IgD-negative memory B cell (primary cell): Measurements from ENCODE around the gene ZNF662. TPM values are rescaled to one million over a fixed set of nuclear protein-coding genes. Genes with fewer than 3 reads are reported as not detected.

ENCODE experiments used
- H3K27ac Mint-ChIP-seq, 3 donors: one replicate each; pipeline ENCODE4 v1.8.0; 2020 to 2022; ENCODE audit warnings: mild to moderate bottlenecking in 3 of 3, mixed read lengths in 3 of 3, moderate library complexity in 1 of 3
- H3K27me3 Mint-ChIP-seq: one replicate; pipeline ENCODE4 v1.8.0; 2021; ENCODE audit warnings: mixed read lengths
- H3K36me3 Mint-ChIP-seq: one replicate; pipeline ENCODE4 v1.8.0; 2020; ENCODE audit warnings: mild to moderate bottlenecking, mixed read lengths
- H3K4me1 Mint-ChIP-seq, 3 donors: one replicate each; pipeline ENCODE4 v1.8.0; 2020 to 2022; ENCODE audit warnings: mixed read lengths in 3 of 3, mild to moderate bottlenecking in 1 of 3
- H3K4me3 Mint-ChIP-seq, 4 donors: one replicate each; pipeline ENCODE4 v1.8.0; 2020 to 2022; ENCODE audit warnings: mild to moderate bottlenecking in 4 of 4, mixed read lengths in 4 of 4, moderate library complexity in 3 of 4
- H3K9me3 Mint-ChIP-seq, 3 donors: one replicate each; pipeline ENCODE4 v1.8.0; 2020 to 2021; ENCODE audit warnings: mixed read lengths in 3 of 3, mild to moderate bottlenecking in 1 of 3
- polyA plus RNA-seq: library from polyadenylated mRNA; unstranded; fragments of 300-500 nt; fragmentation: Illumina TruSeq; gene quantifications from one replicate; pipeline ENCODE4 v1.2.3, GENCODE V29; 2021

ZNF662 gene
- not detected for polyA plus RNA-seq

DNA sequence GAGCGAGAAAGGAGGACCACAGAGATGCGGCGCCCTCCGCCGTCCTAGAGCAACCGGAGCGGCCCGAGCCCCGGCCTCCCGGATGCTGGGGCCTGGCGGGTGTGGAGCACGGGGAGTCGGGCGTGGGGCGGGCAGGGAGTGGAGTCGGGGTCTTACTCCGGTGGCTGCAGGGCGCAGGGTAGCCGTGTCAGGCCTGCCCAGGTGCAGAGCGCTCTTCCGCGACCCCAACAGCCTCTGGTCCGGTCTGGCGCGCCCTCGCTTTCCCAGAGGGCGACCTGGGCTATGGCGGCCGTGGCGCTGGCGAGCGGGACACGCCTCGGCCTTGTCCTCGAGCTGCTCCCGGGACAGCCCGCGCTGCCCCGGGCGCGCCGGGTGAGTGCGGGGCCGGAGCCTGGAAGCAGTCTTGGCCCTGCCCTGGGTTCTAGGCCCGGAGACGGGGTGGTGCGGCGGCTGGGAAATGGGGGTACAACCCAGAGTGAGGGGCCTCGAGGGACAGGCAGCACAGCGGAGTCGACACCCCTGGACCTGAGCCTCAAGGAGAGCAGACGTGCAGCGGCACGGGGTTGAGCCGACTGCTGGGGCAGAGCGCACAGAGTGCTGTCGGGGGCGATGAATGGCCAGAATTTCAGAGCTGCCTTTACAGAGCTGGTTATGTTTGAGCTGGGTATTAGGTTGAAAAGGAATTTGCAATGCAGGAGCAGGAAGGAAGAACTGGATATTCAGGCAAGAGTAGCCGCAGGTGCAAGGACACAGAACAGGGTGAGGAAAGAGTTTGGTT lies at the start of gene ZNF662:
Gene ZNF662 (plus strand): TSS at position 73 of the 778 bp plus-strand sequence. CDS start 1,973 bp downstream, outside the sequence.
- H3K27me3 Mint-ChIP-seq = peaks cover 33% of the 10 kb centered on the region

GRCh38 chr3:42856544-42856943 lies 49.4 kb upstream of the ZNF662 start:
- Mint-ChIP-seq H3K4me3 (peak overlapping the region in 1 of 4 donors; percentile 20), H3K27me3 (peaks cover 6% of the 10 kb centered on the region), H3K36me3 (peaks cover 3% of the 10 kb centered on the region), H3K9me3 (peaks cover 0 to 2% (median 0%) of the 10 kb centered on the region in 3 donors), H3K4me1 (peaks cover 4 to 10% (median 7%) of the 10 kb centered on the region in 3 donors), H3K27ac (no peak overlapping the region)

More for the DNA sequence above, at the start of gene ZNF662:
- Mint-ChIP-seq H3K4me1 (peaks cover 0 to 3% (median 0%) of the 10 kb centered on the region in 3 donors), H3K36me3 (peaks cover 7% of the 10 kb centered on the region), H3K4me3 (peak within 1 kb of the TSS in 2 of 4 donors; percentile 30), H3K9me3 (peaks cover 0 to 4% (median 1%) of the 10 kb centered on the region in 3 donors), H3K27ac (no peak within 1 kb of the TSS)

DNA sequence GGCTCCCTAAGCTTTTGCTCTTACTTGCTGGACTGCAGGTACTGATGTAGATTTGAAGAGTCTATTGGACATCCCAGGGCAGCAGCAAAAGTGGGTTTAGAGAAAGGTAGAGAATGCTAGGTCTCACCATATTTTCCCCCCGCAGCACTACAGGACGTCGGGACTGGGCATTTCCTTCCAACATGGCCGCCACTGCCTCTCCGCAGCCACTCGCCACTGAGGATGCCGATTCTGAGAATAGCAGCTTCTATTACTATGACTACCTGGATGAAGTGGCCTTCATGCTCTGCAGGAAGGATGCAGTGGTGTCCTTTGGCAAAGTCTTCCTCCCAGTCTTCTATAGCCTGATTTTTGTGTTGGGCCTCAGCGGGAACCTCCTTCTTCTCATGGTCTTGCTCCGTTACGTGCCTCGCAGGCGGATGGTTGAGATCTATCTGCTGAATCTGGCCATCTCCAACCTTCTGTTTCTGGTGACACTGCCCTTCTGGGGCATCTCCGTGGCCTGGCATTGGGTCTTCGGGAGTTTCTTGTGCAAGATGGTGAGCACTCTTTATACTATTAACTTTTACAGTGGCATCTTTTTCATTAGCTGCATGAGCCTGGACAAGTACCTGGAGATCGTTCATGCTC lies 41.5 kb upstream of the ZNF662 start:
- Mint-ChIP-seq H3K4me3 (no peak overlapping the region), H3K4me1 (no peaks in the 10 kb centered on the region), H3K9me3 (peaks cover 0 to 2% (median 0%) of the 10 kb centered on the region in 3 donors), H3K36me3 (peaks cover 2% of the 10 kb centered on the region), H3K27me3 (no peaks in the 10 kb centered on the region), H3K27ac (no peak overlapping the region)

- Mint-ChIP-seq H3K27ac (no peak overlapping the region), H3K4me3 (no peak overlapping the region), H3K9me3 (peaks cover 0 to 2% (median 0%) of the 10 kb centered on the region in 3 donors), H3K4me1 (no peaks in the 10 kb centered on the region), H3K27me3 (no peaks in the 10 kb centered on the region), H3K36me3 (peaks cover 2% of the 10 kb centered on the region)
Measured at GRCh38 chr3:42865256-42865655, 40.7 kb upstream of the ZNF662 start.

GRCh38 chr3:42867138-42867537 lies 38.8 kb upstream of the ZNF662 start:
- H3K27me3 Mint-ChIP-seq = peaks cover under 1% of the 10 kb centered on the region
- no peak overlapping the region for H3K27ac Mint-ChIP-seq
- no peaks in the 10 kb centered on the region for H3K9me3 Mint-ChIP-seq
- H3K36me3 Mint-ChIP-seq = peaks cover 2% of the 10 kb centered on the region
- H3K4me3 Mint-ChIP-seq = no peak overlapping the region
- H3K4me1 Mint-ChIP-seq = no peaks in the 10 kb centered on the region

DNA sequence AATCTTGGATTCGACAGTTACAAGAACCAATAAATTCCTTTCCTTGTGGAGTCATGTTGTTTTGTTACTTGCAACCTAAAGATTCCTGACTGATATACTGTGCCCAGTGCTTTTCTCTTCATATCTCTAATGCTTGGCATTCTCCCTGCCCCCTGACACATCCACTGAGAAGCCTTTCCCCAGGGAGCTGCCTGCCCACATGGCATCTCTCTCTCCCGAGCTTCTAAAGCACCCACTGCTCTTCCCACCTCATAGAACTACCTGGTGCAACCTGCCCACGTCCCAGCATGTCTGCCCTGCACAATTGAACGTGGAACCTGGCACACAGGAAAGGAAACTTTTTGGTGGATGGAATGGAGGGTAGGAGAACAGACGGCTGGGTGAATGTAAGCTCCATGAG lies 37.1 kb upstream of the ZNF662 start:
- peak overlapping the region in 1 of 3 donors; percentile 20 for H3K27ac Mint-ChIP-seq

DNA sequence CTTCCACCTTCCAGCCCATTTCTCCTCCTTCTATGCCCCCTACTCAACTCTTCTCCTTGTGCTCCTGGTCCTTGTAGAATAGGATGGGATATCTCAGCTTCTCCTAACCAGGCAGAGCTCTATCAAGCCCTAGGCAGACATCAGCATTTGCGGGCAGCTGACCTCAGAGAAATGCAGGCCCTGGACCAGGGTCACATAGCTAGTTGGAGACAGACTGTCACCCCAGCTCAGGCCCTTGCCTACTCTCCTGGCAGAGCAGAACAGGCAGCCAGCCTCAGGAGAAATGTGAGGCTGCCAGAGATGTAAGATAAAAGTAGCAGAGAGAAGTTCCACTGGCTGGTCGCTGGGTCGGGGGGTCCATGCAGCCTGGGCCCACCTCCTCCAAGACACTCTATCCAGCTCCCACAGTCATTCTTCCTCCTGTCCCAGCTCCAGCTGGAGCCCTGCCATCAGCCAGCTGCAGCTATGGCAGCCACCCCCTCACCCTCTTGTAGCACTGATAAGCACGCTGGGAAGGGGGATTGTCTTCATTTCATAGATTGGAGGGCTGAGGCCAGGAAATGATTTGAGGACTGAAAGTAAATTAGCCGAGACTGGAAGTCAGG lies 34.2 kb upstream of the ZNF662 start:
- H3K9me3 Mint-ChIP-seq = no peaks in the 10 kb centered on the region
- no peaks in the 10 kb centered on the region for H3K4me1 Mint-ChIP-seq
- H3K4me3 Mint-ChIP-seq = no peak overlapping the region
- H3K36me3 Mint-ChIP-seq = no peaks in the 10 kb centered on the region
- peak overlapping the region in 1 of 3 donors; percentile 52 for H3K27ac Mint-ChIP-seq
- peaks cover 9% of the 10 kb centered on the region for H3K27me3 Mint-ChIP-seq

More for the DNA sequence above, 37.1 kb upstream of the ZNF662 start:
- Mint-ChIP-seq H3K4me3 (no peak overlapping the region), H3K4me1 (no peaks in the 10 kb centered on the region), H3K36me3 (peaks cover 2% of the 10 kb centered on the region), H3K27me3 (peaks cover 9% of the 10 kb centered on the region), H3K9me3 (no peaks in the 10 kb centered on the region)

DNA sequence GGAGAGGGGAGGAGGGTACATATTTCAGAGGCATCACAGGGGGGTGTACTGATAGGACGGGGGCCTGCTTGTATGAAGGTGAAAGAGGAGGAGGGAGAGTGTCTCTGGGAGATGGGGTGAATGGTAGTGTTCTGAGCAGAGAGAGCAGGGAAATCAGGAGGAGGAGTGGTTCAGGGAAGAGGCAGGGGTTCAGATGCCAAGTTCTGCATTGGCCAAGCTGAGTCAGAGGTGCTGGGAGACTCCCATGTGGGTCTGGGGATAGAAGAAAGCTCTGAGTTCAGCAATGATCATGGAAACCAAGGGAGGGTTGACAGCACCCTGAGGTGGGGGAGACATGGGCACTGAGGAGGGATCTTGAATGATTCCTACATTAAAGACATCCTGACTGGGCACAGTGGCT lies 33.2 kb upstream of the ZNF662 start:
- H3K9me3 Mint-ChIP-seq = no peaks in the 10 kb centered on the region
- H3K27ac Mint-ChIP-seq = no peak overlapping the region
- no peaks in the 10 kb centered on the region for H3K4me1 Mint-ChIP-seq
- peaks cover 9% of the 10 kb centered on the region for H3K27me3 Mint-ChIP-seq
- H3K36me3 Mint-ChIP-seq = no peaks in the 10 kb centered on the region
- no peak overlapping the region for H3K4me3 Mint-ChIP-seq

DNA sequence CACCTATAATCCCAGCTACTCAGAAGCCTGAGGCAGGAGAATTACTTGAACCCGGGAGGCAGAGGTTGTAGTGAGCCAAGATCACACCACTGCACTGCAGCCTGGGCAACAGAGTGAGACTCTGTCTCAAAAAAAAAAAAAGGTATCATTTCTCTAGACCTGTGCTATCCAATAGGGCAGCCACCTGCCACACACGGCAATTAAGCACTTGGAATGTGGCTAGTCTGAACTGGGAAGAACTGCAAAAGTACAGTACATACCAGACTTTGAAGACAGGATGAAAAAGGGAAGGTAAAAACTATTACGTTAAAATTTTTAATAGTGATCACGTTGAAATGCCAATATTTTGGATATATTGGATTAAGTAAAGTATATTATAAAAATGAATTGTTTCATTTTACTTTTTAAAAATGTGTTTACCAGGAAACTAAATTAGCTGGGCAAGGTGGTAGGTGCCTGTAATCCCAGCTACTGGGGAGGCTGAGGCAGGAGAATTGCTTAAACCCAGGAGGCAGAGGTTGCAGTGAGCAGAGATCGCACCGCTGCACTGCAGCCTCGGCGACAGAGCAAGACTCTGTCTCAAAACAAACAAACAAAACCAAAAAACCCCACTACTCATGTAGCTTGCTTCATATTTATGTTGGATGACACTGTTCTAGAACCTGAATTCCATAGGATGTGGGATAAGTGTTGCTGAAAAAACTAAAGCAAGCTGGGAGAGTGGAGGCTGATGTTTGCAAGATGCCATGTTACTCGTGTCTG lies 32.5 kb upstream of the ZNF662 start:
- no peaks in the 10 kb centered on the region for H3K36me3 Mint-ChIP-seq
- H3K27me3 Mint-ChIP-seq = peaks cover 9% of the 10 kb centered on the region
- no peaks in the 10 kb centered on the region for H3K4me1 Mint-ChIP-seq
- H3K27ac Mint-ChIP-seq = no peak overlapping the region
- no peak overlapping the region for H3K4me3 Mint-ChIP-seq
- H3K9me3 Mint-ChIP-seq = no peaks in the 10 kb centered on the region

GRCh38 chr3:42874749-42875148 lies 31.2 kb upstream of the ZNF662 start:
- Mint-ChIP-seq H3K4me1 (no peaks in the 10 kb centered on the region), H3K27me3 (peaks cover 9% of the 10 kb centered on the region), H3K27ac (no peak overlapping the region), H3K36me3 (no peaks in the 10 kb centered on the region), H3K4me3 (no peak overlapping the region), H3K9me3 (no peaks in the 10 kb centered on the region)

DNA sequence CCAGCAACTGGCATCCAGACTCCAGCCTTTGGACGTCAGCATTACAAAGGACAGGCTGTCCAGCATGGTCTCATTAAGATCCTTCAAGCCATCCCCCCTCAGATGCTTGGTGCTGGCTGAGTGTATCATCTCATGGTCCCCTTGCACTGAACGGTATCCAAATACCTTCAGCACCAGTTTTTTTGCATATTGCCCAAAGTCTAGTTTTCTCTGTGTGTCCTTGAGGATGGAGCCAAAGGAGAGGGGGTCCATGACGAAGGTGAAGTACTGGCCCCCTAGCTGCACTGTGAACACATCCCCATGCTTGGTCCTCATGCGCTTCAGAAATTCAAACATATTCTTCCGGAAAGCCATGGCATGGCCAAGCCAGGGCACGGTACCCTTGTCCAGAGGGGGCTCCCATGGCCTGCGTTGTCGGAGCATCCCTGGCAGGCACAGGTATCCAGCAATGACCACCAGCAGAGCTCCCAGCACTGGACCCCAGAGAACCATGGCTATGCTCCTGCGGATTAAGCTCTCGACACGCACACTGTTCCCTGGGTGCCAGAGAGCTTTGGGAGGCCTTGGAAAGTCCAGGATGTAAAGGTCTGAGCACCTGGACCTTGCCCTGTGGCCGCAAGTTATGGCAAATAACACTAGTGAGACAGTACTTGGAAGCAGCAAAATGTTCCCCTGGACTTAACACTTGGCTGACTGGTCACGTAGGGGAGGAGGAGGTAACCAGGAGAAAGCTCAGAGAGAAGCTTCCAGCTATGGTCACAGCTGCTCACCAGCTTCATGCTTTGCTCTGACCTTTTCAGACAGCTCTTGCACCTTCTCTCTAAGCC lies 30.4 kb upstream of the ZNF662 start, which contains the start of gene CYP8B1:
Gene CYP8B1 (minus strand): TSS at position 555 of the 827 bp plus-strand sequence. CDS start 63 bp downstream, at position 492.
- Mint-ChIP-seq H3K36me3 (no peaks in the 10 kb centered on the region), H3K9me3 (no peaks in the 10 kb centered on the region), H3K27me3 (peaks cover 9% of the 10 kb centered on the region), H3K27ac (no peak within 1 kb of the TSS), H3K4me3 (no peak within 1 kb of the TSS), H3K4me1 (peaks cover 0 to 3% (median 0%) of the 10 kb centered on the region in 3 donors)

- H3K4me1 Mint-ChIP-seq = peaks cover 0 to 7% (median 3%) of the 10 kb centered on the region in 3 donors
- H3K4me3 Mint-ChIP-seq = no peak overlapping the region
- H3K36me3 Mint-ChIP-seq = no peaks in the 10 kb centered on the region
- H3K27ac Mint-ChIP-seq = no peak overlapping the region
- peaks cover 9% of the 10 kb centered on the region for H3K27me3 Mint-ChIP-seq
- H3K9me3 Mint-ChIP-seq = no peaks in the 10 kb centered on the region
Measured at GRCh38 chr3:42876401-42876800, 29.5 kb upstream of the ZNF662 start.

- no peak overlapping the region for H3K27ac Mint-ChIP-seq
- peaks cover 8% of the 10 kb centered on the region for H3K27me3 Mint-ChIP-seq
- H3K36me3 Mint-ChIP-seq = no peaks in the 10 kb centered on the region
- H3K4me3 Mint-ChIP-seq = no peak overlapping the region
- peaks cover 0 to 9% (median 3%) of the 10 kb centered on the region in 3 donors for H3K4me1 Mint-ChIP-seq
- H3K9me3 Mint-ChIP-seq = no peaks in the 10 kb centered on the region
Measured at GRCh38 chr3:42876940-42877720, 28.8 kb upstream of the ZNF662 start.
